ENCODE results near the gene CTSG.
"Not testable (repeated sequence)": the region's sequence is repeated elsewhere in the genome, so short reads cannot be mapped to it uniquely, and the experiment has no call there.

CTSG gene

GRCh38 chr14:24576182-24576581 is at the start of gene CTSG:
Gene CTSG (minus strand): TSS chr14:24576250. CDS start chr14:24576223, 27 bp downstream.
- no peaks in the 10 kb centered on the region for H3K27me3 Mint-ChIP-seq
- H3K4me3 Mint-ChIP-seq = no peak within 1 kb of the TSS
- no peaks in the 10 kb centered on the region for H3K9me3 Mint-ChIP-seq
- H3K27ac Mint-ChIP-seq = no peak within 1 kb of the TSS
- no peaks in the 10 kb centered on the region for H3K36me3 Mint-ChIP-seq (ENCODE audit: low read depth)
- H3K4me1 Mint-ChIP-seq (ENCODE audit: low read depth) = no peaks in the 10 kb centered on the region

- no peak overlapping the region for H3K4me3 Mint-ChIP-seq
- H3K9me3 Mint-ChIP-seq = peaks cover 12% of the 10 kb centered on the region
- no peaks in the 10 kb centered on the region for H3K36me3 Mint-ChIP-seq (ENCODE audit: low read depth)
- H3K27ac Mint-ChIP-seq = peak overlapping the region; percentile 11
- peaks cover 55% of the 10 kb centered on the region for H3K4me1 Mint-ChIP-seq (ENCODE audit: low read depth)
- H3K27me3 Mint-ChIP-seq = no peaks in the 10 kb centered on the region
Observed at GRCh38 chr14:24613747-24614146, 37.7 kb upstream of the CTSG start.

GRCh38 chr14:24613241-24613640 is 37.2 kb upstream of the CTSG start:
- H3K9me3 Mint-ChIP-seq = peaks cover 9% of the 10 kb centered on the region
- peak overlapping the region; percentile 11 for H3K27ac Mint-ChIP-seq
- no peaks in the 10 kb centered on the region for H3K36me3 Mint-ChIP-seq (ENCODE audit: low read depth)
- peaks cover 60% of the 10 kb centered on the region for H3K4me1 Mint-ChIP-seq (ENCODE audit: low read depth)
- no peak overlapping the region for H3K4me3 Mint-ChIP-seq
- no peaks in the 10 kb centered on the region for H3K27me3 Mint-ChIP-seq

GRCh38 chr14:24612196-24612595 is 36.1 kb upstream of the CTSG start:
- peaks cover 70% of the 10 kb centered on the region for H3K4me1 Mint-ChIP-seq (ENCODE audit: low read depth)
- H3K27me3 Mint-ChIP-seq = no peaks in the 10 kb centered on the region

GRCh38 chr14:24609655-24610344 is 33.8 kb upstream of the CTSG start, which contains the start of gene GZMH:
Gene GZMH (minus strand): TSS chr14:24609685. CDS start chr14:24609613, 72 bp downstream.
- Mint-ChIP-seq H3K36me3 (ENCODE audit: low read depth) (no peaks in the 10 kb centered on the region), H3K4me1 (ENCODE audit: low read depth) (peaks cover 86% of the 10 kb centered on the region), H3K27ac (peak within 1 kb of the TSS; percentile 88), H3K27me3 (no peaks in the 10 kb centered on the region), H3K4me3 (peak within 1 kb of the TSS; percentile 83), H3K9me3 (peaks cover 9% of the 10 kb centered on the region)

More at GRCh38 chr14:24612196-24612595, 36.1 kb upstream of the CTSG start:
- Mint-ChIP-seq H3K9me3 (peaks cover 9% of the 10 kb centered on the region), H3K27ac (peak overlapping the region; percentile 60), H3K36me3 (ENCODE audit: low read depth) (no peaks in the 10 kb centered on the region), H3K4me3 (no peak overlapping the region)

- H3K27ac Mint-ChIP-seq = peak overlapping the region; percentile 51
- no peaks in the 10 kb centered on the region for H3K27me3 Mint-ChIP-seq
- H3K4me3 Mint-ChIP-seq = peak overlapping the region; percentile 83
Observed at GRCh38 chr14:24607635-24608514, 31.8 kb upstream of the CTSG start.

GRCh38 chr14:24607081-24607480 is 31.0 kb upstream of the CTSG start:
- peak overlapping the region; percentile 83 for H3K4me3 Mint-ChIP-seq
- H3K9me3 Mint-ChIP-seq = peaks cover 9% of the 10 kb centered on the region
- peaks cover 66% of the 10 kb centered on the region for H3K4me1 Mint-ChIP-seq (ENCODE audit: low read depth)
- H3K27me3 Mint-ChIP-seq = no peaks in the 10 kb centered on the region
- H3K27ac Mint-ChIP-seq = peak overlapping the region; percentile 61
- H3K36me3 Mint-ChIP-seq (ENCODE audit: low read depth) = no peaks in the 10 kb centered on the region

More at GRCh38 chr14:24607635-24608514, 31.8 kb upstream of the CTSG start:
- Mint-ChIP-seq H3K9me3 (peaks cover 9% of the 10 kb centered on the region), H3K36me3 (ENCODE audit: low read depth) (no peaks in the 10 kb centered on the region), H3K4me1 (ENCODE audit: low read depth) (peaks cover 74% of the 10 kb centered on the region)

GRCh38 chr14:24606297-24606696 is 30.2 kb upstream of the CTSG start:
- Mint-ChIP-seq H3K4me3 (peak overlapping the region; percentile 83), H3K9me3 (peaks cover 3% of the 10 kb centered on the region), H3K4me1 (ENCODE audit: low read depth) (peaks cover 58% of the 10 kb centered on the region), H3K27me3 (no peaks in the 10 kb centered on the region), H3K27ac (peak overlapping the region; percentile 98), H3K36me3 (ENCODE audit: low read depth) (no peaks in the 10 kb centered on the region)

GRCh38 chr14:24605435-24606190 is 29.6 kb upstream of the CTSG start:
- peak overlapping the region; percentile 98 for H3K27ac Mint-ChIP-seq
- H3K27me3 Mint-ChIP-seq = no peaks in the 10 kb centered on the region
- peaks cover 54% of the 10 kb centered on the region for H3K4me1 Mint-ChIP-seq (ENCODE audit: low read depth)
- H3K4me3 Mint-ChIP-seq = peak overlapping the region; percentile 83
- no peaks in the 10 kb centered on the region for H3K36me3 Mint-ChIP-seq (ENCODE audit: low read depth)
- no peaks in the 10 kb centered on the region for H3K9me3 Mint-ChIP-seq

GRCh38 chr14:24597403-24597802 is 21.4 kb upstream of the CTSG start:
- Mint-ChIP-seq H3K27me3 (peaks cover 11% of the 10 kb centered on the region), H3K4me1 (ENCODE audit: low read depth) (peaks cover 3% of the 10 kb centered on the region), H3K9me3 (peaks cover 30% of the 10 kb centered on the region), H3K4me3 (no peak overlapping the region), H3K36me3 (ENCODE audit: low read depth) (peaks cover 10% of the 10 kb centered on the region), H3K27ac (no peak overlapping the region)

- Mint-ChIP-seq H3K4me3 (no peak overlapping the region), H3K27ac (no peak overlapping the region), H3K36me3 (ENCODE audit: low read depth) (peaks cover 10% of the 10 kb centered on the region), H3K27me3 (peaks cover 17% of the 10 kb centered on the region), H3K4me1 (ENCODE audit: low read depth) (peaks cover 3% of the 10 kb centered on the region), H3K9me3 (peaks cover 33% of the 10 kb centered on the region)
Observed at GRCh38 chr14:24595073-24595808, 19.2 kb upstream of the CTSG start.

GRCh38 chr14:24591004-24591403 is 15.0 kb upstream of the CTSG start:
- Mint-ChIP-seq H3K9me3 (peaks cover 25% of the 10 kb centered on the region), H3K27me3 (peaks cover 20% of the 10 kb centered on the region)
- not testable (repeated sequence) for H3K4me3 Mint-ChIP-seq; H3K36me3 Mint-ChIP-seq (ENCODE audit: low read depth); H3K4me1 Mint-ChIP-seq (ENCODE audit: low read depth); H3K27ac Mint-ChIP-seq

GRCh38 chr14:24584402-24584801 is 8.4 kb upstream of the CTSG start:
- H3K36me3 Mint-ChIP-seq (ENCODE audit: low read depth); H3K27ac Mint-ChIP-seq; H3K4me3 Mint-ChIP-seq; H3K4me1 Mint-ChIP-seq (ENCODE audit: low read depth); H3K27me3 Mint-ChIP-seq: not testable (repeated sequence)
- peaks cover 18% of the 10 kb centered on the region for H3K9me3 Mint-ChIP-seq

GRCh38 chr14:24578558-24578957 is 2.5 kb upstream of the CTSG start:
- no peak overlapping the region for H3K27ac Mint-ChIP-seq
- no peaks in the 10 kb centered on the region for H3K36me3 Mint-ChIP-seq (ENCODE audit: low read depth)
- no peak overlapping the region for H3K4me3 Mint-ChIP-seq
- H3K4me1 Mint-ChIP-seq (ENCODE audit: low read depth) = no peaks in the 10 kb centered on the region
- H3K27me3 Mint-ChIP-seq = no peaks in the 10 kb centered on the region
- H3K9me3 Mint-ChIP-seq = no peaks in the 10 kb centered on the region
